Measurements from ENCODE around the gene MAP3K7CL. TPM values are rescaled to one million over a fixed set of nuclear protein-coding genes. Genes with fewer than 3 reads are reported as not detected.

The MAP3K7CL gene
- total RNA-seq (2014; rRNA removed; shearing (Covaris generic)): 1.3 TPM in 1 of 2 replicates, not detected in the other
- polyA plus RNA-seq (2014; cell fraction: nucleus; rRNA removed): not detected in 2 replicates

DNA sequence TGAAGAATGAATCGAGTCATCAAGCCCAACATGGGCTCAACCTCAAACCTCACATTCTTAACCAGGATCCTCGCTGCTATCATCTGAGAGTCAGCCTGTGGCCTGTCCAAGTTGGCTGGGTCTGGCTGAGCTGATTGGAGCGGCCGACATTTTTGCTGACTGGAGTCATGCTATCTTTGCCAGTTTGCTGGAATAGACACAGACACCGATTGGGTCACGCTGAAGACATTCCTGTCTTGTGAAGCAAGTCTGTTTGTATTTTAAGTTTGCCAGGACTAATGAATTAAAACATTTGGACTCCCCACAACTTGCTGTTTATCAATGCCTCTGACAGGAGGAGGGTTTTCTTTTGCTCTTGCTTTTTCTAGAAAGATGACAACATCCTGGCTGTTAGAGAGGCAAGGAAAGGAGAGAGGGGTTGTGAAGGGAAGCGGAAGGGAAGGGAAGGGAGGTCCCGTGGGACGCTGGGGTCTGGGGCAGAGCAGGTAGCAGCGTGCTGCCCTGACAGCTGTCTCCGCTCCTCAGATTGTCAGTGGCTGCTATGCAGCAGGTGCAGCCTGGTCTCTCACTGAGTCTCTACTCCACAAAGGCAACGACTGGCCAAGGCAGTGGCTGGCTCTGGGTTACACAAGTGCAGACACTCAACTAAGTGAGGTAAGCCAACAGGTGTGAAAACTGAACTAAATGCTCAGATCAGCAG lies at the start of gene MAP3K7CL:
MAP3K7CL (plus strand) TSS at position 375 of the 700 bp plus-strand sequence. CDS start 2,701 bp downstream, outside the sequence.
- no peak for DNase-seq (ENCODE audit: extremely low read depth, low read depth)

DNA sequence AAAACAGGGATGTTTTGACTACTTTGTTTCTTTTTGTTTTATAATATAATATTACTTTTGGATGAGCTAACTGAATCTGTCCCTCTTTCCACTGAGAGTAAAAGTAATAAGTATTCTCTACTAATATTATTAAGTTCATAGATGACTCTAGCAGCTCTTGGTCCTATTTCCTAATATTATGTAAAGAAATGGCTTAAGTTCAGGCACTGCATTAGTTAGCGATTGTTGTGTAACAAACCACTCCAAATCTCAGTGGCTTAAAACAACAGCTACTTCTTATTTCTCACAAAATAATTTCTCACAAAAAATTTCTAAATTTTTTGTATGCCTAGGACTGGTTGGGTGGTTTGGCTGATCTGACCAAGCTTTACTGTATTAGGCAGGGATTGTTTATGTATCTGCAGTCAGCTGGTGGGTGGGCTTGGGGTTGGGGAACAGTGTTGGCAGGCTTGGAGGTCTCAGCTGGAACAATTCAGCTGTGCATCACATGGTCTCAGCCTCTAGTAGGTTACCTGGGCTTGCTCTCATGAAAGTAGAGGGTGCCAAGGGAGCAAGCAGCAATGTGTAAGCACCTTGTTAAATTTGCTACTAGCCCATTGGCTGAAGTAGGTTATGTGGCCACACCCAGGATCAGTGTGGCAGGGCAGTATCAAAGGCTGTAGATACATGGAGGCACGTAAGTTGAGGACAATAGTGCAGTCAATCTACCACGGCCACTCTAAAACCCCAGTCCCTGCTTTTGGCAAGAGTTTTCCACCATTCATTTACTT lies 48.2 kb upstream of the MAP3K7CL start:
- no peak for DNase-seq (ENCODE audit: extremely low read depth, low read depth)

DNA sequence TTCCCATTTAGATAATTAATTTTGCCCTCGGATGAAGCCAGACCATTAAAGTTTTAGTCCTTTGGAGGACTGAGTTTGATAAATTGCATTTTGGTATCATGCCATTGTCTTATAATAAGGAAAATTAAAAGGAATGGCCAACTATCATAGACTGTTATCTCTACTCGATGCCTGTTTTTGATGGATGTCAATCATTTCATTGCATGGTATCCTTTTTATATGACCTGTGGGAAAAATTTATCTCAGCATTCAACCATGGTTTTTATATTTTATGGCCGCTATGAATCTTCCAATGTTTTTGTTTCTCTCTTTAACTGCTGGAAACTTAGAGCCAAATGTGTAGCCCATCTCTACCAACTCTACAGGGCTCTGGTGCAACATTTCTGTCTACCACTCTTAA lies 47.1 kb upstream of the MAP3K7CL start:
- DNase-seq (ENCODE audit: extremely low read depth, low read depth): no peak

- no peak for DNase-seq (ENCODE audit: extremely low read depth, low read depth)
These were observed 46.1 kb upstream of the MAP3K7CL start for GRCh38 chr21:29084372-29084771.

GRCh38 chr21:29085106-29085752 lies 45.2 kb upstream of the MAP3K7CL start:
- DNase-seq (ENCODE audit: extremely low read depth, low read depth): no peak

DNA sequence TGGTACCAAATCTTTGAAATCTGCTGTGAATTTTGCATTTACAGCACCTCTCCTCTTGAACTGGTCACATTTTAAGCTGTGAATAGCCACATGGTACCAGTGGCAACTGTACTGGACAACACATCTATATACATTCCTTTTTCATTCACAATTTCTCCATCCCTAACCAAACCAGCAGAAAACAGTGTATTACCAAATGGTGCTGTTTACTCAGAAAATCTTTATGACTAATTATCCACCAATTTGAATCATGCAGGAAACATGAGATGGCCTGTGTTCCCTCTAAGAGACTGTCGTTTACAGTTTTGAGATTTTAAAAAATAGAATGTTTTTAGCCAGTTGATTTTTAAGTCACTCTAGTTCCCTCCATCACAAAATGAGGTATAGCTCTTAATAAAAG lies 39.4 kb upstream of the MAP3K7CL start:
- no peak for DNase-seq (ENCODE audit: extremely low read depth, low read depth)

GRCh38 chr21:29092102-29092959 lies 38.1 kb upstream of the MAP3K7CL start:
- no peak for DNase-seq (ENCODE audit: extremely low read depth, low read depth)

DNA sequence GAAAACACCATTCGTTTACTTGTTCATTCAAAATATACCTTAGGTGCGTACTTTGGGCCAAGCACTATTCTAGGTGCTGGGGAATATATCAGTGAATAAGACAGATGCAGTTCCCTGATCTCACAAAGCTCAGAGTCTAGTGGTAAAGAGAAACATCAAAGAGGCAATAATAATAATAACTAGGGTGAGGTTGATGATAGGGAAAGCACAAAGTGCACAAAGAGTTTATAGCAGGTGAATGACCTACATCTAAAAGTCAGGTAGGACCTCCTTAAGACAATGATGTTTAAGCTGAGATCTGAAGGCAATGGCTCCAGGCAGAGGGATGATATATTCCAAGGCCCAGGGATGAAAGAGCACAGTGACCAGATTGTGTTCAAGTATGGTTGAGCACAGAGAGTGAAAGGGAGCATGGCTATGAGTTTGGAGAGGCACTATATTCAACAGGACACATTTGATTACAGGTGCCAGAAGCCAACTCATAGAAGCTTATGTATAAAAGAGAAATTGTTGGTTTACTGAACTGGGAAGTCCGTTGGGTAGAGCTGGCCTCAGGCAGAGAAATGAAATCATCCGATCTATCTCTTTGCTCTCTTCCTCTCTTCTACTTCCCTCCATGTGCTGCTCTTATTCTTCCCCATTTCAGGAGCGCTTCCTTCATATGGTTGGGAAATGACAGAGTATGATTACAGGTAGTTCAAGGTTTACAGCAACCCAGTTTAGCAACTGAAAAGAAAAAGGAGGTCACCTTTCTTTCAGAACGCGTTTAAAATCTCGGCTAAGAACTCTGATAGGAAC lies 34.0 kb upstream of the MAP3K7CL start:
- DNase-seq (ENCODE audit: extremely low read depth, low read depth): no peak

GRCh38 chr21:29098156-29098555 lies 32.3 kb upstream of the MAP3K7CL start:
- no peak for DNase-seq (ENCODE audit: extremely low read depth, low read depth)

DNA sequence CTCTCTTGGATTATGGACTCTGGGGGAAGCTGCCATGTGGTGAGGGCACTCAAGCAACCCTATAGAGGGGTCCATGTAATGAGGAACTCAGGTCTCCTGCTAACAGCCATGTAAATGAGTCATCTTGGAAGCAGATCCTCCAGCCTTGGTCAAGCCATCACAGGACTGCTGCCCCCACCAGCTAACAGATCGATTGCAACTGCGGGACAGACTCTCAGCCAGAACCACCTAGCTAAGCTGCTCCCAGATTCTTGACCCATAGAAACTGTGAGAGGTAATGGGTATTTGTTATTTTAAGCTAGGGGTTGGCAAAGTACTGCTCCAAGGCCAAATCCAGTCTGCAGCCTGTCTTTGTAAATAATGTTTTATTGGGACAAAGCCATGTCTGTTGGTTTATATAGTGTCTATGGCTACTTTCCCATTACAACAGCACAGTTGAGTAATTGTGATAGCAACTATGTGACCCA lies 27.6 kb upstream of the MAP3K7CL start:
- DNase-seq (ENCODE audit: extremely low read depth, low read depth): no peak

- no peak for DNase-seq (ENCODE audit: extremely low read depth, low read depth)
These were observed 26.2 kb upstream of the MAP3K7CL start for GRCh38 chr21:29104239-29104708.

- no peak for DNase-seq (ENCODE audit: extremely low read depth, low read depth)
These were observed 25.2 kb upstream of the MAP3K7CL start for GRCh38 chr21:29105218-29105617.

- no peak for DNase-seq (ENCODE audit: extremely low read depth, low read depth)
These were observed 15.5 kb upstream of the MAP3K7CL start for GRCh38 chr21:29114765-29115500.

DNA sequence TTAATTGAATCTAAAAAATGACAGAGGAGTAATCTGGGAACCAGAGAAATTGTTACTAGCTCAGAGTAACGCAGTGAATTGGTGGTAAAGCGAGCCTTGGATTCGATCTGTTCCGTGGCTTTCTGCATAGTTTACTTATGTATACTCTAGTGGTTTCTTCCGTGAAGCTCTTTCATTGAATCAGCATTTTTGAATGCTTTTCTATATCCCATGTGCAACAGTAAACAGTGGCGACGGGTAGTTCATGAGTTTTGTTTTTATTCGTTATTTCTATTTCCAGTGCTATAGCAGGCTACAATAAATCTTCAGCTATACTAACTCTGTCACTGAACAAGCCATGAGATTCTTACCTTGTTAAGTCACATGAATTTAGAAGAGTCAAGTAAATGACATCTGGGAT lies 14.5 kb upstream of the MAP3K7CL start:
- no peak for DNase-seq (ENCODE audit: extremely low read depth, low read depth)

DNA sequence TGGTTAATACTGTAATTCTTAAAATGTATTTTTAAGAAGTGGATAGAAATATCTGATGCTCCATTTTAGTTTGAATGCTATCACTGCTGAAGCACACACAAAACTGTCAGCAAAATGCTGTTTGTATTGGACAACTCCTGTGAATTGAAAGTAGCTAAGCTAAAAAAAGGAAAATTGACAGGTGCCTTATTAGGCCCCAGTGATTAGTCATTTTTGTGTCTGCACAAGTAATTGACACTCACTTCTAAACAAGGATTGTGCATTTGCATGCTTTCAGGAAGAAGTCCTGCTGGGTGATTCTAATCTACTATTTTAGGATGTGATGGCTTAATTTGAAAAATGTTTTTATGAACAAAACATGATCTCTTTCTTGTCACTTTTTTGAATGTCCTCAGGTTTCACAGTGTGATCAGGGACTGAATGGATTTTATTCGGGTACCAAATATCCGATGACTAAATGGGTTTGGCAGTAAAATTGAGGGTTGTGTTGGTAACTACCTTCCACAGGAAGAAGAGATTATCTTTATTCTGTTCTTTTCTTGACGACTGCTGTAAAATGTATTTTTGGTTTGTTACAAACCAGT lies 13.0 kb upstream of the MAP3K7CL start:
- DNase-seq (ENCODE audit: extremely low read depth, low read depth): no peak

DNA sequence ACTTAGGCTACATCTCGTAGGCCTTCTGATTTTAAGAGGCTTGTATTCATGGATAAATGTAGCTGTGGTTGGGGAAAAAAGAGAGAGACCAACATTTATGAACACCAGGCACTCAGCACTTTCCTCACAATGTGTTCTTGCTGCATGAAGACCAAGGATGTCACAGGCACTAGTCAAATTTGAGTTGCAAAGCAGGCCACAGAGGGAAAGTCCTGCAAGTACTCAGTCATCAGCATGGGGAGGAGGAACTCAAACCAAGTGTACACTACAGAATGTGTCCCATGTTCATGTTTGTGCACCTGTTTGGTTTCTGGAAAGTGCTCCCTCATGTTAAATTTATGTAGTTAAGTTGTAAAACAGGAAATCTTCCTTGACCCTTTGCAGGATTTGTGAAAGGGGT lies 8.7 kb upstream of the MAP3K7CL start:
- no peak for DNase-seq (ENCODE audit: extremely low read depth, low read depth)

DNA sequence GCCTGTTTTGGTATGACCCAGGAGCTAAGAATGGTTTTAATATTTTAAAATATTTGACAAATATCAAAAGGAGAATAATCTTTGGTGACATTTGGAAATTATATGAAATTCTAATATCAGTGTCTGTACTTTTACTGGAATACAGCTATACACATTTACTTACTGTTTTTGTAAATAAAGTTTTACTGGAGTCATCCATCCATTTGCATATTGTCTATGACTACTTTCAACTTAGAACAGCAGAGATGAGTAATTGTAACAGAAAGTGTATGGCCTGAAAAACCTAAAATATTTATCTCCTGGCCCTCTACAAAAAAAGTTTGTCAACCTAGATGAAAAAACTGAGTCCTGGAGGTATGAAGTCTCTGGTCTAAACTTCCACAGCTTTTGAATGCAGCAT lies 5.8 kb upstream of the MAP3K7CL start:
- no peak for DNase-seq (ENCODE audit: extremely low read depth, low read depth)

DNA sequence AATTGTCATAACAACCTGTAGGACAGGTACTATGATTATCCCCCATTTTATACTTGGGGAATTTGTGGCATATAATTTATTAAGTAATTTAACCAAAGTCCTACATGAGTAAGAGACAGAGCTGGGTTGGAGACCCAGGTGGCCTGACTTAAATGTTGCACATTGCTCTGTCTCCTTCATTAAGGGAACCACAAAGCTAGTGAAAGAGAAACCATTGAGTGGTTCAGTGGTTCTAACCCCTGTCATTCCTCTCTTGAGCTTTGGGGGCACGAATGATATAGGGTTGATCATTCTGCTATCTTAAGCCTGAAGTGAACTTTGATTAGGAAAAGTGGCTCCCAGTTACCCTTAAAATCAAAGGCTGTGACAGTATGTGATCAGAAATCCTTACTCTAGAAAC lies 5.3 kb upstream of the MAP3K7CL start:
- DNase-seq (ENCODE audit: extremely low read depth, low read depth): no peak
